Testis (tissue), 2 donors: Measurements from ENCODE around the gene HECA.

ENCODE experiments used
- CTCF ChIP-seq, 3 experiments: fragments of 450-650 bp in 2 of 3; fragments of 200-600 bp in 1 of 3; sonication (generic) in 1 of 3; IDR thresholded peaks; one replicate each; pipeline ENCODE4 v1.5.1; 2016 to 2019; ENCODE audit warnings: antibody characterized with exemption in 3 of 3, mild to moderate bottlenecking in 2 of 3, moderate library complexity in 1 of 3
- POLR2A ChIP-seq: fragments of 450-650 bp; IDR thresholded peaks from one replicate; pipeline ENCODE4 v1.6.1; 2017; ENCODE audit warnings: antibody characterized with exemption, mild to moderate bottlenecking, moderate library complexity

- TF ChIP-seq CTCF (IDR thresholded peaks at IDR 0.05), result no peak
- no peak for TF ChIP-seq POLR2A
These were observed 25.3 kb upstream of the HECA start for GRCh38 chr6:139109558-139109957.
